HG02571 (cell line): ENCODE data around the gene DCTD.

Experiments
- ATAC-seq: cut with Tn5 transposase; IDR thresholded peaks from one replicate; pipeline ENCODE4 v1.9.1; 2021; ENCODE audit warnings: mild to moderate bottlenecking, moderate library complexity; ENCODE audit not compliant: unreplicated experiment

DCTD gene

DNA sequence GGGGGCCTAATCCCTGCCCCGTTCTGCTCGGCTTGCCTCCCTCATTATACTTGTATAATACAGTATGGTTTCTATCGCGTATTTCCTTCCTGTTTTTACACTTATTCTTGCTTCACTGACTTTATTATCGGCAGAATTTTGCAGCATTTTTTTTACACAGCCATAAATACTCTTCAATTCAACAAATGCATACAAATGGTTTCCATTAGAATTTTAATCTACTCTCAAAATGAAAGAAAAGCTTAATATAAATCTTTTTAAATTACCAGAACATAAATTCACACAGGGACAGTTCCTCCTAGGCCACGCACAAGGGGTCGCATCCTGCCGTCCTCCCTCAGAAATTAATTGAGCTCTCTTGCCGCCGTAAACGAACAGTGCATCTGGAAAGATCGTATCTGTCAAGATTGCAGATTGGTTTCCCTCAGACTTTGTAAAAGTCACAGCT lies 42.9 kb downstream of the DCTD start:
- ATAC-seq, result no peak

DNA sequence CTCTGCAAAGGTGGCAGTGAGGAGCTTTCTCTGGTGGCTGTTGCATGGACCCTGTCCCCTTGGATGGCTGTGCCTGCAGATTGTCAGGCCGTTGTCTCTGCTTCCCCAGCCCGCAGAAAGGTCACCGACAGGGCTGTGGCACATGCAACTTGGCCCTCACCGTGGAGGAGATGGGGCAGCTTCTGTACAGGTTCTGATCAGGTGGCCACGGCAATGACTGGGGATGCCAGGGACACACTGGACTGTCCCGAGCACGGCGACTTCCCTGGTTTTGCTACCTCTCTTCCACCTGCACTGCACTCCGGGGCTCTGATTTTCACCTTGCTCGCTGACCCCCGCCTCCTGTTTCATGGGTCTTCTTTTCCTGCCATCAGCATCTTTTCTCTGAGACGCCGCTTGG lies 43.5 kb downstream of the DCTD start:
- no peak for ATAC-seq

DNA sequence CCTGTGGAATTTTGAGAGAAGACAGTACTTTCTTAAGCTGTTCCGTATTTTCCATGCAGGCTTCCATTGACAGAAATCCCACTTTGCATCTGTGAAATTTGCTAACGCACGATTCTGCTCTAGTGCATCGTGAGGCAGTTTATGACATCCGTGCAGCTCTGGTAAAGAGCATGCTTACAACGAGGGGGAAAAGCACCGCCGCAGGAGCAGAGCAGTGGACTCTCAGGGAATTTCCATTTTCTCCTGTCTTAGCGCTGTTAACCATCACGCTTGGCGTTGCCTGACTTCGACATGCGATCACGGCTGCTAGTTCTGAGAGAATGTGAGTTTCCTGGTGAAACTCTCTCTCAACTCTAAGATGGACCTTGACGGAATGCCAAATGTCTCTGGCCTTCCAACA lies 43.9 kb downstream of the DCTD start:
- no peak for ATAC-seq

DNA sequence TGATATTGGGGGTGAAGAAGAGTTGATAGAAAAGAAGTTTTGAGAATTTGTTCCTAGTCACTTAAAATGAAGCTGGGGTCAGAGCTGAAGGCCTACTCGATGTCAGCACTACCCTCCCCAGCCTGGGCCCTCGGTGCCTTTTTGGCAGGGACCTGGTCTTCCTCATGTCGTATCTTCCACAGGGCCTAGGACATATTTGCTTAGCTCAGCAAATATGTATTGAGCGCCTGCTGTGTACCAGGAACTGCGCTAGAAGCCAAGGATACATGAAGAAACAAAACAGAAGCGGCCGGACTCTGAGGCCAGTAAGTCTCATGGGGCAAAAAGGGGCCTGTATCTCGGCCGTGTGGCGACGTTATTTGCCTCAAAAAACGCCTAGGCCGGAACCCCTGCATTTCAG lies 44.3 kb downstream of the DCTD start:
- ATAC-seq, result no peak

DNA sequence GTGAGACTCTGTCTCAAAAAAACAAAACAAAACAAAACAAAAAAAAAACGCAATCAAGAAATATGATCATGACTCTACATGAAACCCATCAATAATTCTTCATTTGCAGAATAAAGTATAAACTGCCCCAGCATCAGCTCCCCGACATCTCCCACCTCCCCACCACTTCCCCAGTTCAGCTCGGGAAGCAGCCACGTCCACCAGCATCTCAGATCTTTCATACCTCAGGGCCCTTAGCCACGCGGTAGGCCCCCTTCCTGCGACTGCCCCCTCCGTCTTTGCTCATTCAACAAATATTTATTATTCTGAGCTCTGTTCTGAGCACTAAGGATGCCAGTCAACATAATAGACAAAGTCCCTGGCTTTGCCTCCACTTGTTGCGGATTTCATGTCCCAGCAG lies 45.6 kb downstream of the DCTD start:
- ATAC-seq, result no peak

DNA sequence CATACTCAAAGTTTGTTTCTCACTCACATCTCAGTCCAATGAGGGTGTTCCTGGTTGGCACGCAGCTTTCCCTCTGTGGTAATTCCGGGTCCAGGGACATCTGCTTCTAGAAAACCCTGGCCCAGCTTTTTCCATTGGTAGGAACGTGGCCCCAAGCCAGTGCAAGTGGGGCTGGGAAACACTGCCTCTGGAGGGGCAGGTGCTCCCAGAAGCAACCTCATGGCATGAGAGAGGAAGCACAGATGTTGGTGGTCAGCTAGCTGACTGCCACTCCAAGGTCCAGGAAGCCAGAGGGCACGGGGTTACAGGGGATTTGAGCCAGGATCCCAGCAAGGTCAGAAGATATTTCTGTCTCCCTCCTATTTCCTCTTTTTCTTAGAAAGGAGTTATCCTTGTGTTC lies 47.5 kb downstream of the DCTD start:
- ATAC-seq, result no peak

DNA sequence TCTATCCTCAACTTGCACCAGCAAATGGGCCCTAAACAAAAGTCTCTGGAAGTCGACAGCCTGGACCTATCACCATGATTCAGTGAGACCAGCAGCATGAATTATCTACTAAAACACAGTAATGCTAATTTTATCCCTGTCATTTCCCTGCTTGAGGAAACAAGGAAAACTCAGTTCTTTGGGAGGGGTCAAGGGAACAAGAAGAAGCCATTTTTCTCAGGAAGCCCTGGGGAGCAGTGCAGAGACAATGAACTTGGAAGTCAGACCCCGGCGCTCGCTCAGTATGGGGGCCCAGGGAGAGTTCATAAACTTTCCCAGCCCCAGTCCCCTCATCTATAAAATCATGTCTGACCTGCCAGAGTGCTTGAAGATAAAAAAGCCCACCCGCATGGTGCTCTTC lies 50.4 kb downstream of the DCTD start:
- ATAC-seq, result no peak

DNA sequence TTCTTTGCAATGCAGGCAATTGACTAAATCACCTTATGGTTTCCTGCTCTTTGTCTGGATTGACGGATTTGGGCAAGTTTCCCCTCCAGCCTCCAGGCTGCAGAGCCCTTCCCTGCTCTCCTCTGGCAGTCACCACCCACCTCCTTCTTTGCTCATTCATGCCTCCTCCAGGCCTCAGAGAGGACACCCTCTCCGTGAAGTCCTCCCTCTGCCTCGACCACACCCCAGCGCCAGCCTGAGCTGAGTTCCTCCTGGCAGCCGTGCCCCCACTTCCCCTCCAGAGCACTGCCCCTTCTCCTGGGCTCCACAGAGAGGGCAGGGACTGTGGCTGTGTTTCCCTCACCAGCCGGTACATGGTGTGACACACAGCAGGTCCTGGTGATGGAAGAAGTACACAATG lies 53.7 kb downstream of the DCTD start:
- ATAC-seq, result no peak

DNA sequence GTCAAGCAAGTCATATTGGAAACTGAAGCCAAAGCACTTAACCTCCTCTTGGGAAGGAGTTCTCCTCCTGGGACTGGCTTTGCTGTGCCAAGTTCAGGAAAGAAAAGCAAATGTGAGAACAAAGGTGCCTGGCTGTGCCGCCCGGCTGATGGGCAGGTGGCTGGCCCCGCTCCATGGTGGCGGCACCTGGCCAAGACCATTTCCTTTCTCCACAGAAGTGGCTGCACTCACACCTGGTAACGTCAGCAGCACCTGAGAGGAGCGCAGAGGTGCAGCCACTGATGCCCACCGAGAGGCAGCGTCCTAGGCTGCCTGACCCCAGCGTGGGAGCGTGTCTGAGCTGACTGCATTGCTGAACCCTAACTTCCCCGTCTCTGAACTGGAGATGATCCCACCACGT lies 54.3 kb downstream of the DCTD start:
- ATAC-seq, result no peak

DNA sequence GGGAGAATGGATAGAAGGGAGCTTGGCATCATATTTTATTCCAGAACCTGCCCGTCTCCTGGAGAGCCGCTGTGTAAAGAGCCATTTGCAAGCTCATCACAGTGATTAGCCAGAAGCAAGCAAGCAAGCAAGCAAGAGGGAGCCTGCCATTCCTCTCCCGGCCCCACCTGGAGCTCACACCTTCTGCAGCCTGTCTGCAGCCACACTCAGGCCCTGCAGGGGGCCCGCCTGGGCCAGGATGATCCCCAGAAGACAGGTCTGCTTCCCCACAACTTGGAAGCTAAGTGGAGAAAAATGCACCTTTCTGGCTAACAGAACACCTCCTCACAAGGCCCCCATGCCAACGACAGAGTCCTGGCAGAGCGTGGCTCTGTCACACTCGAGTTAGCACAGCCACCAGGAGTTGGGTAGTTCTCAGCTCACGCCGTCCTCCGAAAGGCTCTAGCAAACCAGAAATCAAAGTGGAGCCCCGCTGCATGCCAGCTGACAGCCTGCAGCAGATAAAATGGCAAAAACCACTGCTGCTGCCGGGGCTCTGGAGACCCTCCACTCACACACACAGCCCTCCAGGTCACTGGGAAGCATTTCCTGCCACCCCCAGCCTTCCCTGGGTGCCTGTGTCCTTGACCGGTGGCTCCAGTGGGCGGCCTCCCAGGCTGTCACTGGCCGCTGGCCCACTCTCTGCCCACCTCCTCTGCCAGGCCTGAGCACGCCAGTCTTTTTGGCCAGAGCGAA lies 54.9 kb downstream of the DCTD start:
- ATAC-seq, result no peak

DNA sequence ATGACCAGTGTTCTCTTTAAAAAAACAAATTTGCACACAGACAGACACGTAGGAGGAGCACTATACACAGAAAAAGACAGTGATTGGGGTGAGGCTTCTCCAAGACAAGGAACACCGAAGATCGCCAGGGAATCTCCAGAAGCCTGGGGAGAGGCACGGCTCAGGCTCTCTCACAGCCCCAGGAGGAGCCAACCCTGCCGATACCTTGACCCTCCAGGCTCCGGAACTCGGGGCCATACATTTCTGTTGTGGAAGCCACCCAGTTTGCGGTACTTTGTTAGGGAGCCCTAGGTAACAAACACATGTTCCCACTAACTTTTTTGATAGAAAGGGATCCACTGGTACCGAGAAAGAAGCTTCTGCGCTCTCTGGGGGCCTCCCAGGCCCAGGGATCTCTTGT lies 55.8 kb downstream of the DCTD start:
- no peak for ATAC-seq

DNA sequence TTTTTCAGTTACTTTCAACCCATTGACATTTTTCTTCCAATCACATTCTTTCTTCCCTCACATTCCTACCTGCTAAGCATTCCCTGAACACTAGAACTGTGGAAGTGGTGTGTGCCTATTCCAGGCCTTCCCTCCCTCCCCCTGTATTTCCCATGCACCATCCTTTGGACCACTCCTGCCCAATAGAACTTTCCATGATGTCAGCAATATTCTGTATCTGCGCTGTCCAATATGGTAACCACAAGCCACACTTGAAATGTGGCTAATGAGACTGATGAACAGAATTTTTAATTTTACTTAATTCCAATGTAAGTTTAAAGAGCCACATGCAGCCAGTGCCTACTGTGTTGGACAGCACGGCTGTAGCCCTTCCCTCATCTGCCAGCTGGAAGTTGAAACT lies 57.5 kb downstream of the DCTD start:
- no peak for ATAC-seq

DNA sequence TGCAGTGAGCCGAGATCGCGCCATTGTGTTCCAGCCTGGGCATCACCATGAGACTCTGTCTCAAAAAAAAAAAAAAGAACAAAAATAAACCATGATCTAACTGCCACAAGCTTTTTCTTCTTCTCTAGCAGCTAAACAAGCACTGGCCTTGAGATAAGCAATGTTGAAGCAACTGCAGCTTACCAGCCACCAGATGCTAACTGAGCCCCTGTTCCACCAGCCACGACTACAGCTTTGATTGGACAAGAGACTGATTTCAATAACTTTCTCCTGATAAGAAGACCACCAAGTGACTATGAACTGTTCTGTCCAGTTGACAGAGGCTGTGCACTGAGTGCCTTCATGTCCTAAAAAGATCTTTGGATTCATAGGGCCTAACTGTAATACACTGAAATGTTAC lies 58.5 kb downstream of the DCTD start:
- ATAC-seq, result no peak

DNA sequence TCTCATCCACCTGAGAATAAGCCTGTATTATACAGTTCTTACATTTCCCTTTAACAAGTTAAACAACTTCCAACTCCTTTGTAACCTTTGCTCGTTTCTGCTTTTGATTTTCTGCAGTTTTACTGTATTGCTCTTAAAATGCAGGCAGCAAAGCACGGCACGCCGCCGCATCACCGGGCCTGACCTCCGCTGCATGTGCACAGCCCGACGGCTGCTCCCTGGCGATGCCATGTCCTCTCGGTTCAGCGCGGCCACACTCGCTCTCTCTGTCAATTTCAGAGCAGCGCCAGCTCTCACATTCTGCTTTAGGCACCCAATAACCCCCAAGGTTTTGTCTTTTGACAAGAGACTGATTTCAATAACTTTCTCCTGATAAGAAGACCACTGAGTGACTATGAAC lies 60.3 kb downstream of the DCTD start:
- no peak for ATAC-seq

DNA sequence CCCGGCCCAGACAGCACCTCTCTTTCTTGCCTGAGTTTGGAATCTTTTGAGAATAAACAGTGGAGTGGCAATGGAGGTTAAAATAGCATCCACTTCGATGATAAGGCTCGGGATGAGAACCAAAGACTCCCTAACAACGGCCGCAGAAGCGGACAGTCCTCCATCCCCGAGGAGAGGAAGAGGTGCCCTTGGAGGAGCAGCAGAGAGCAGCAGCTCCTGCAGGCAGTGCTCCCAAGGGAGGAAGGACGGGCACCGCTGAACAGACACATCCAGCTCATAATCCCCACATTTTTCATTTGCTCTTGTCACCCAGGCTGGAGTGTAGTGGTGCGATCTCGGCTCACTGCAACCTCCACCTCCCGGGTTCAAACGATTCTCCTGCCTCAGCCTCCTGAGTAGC lies 61.3 kb downstream of the DCTD start:
- ATAC-seq, result no peak

DNA sequence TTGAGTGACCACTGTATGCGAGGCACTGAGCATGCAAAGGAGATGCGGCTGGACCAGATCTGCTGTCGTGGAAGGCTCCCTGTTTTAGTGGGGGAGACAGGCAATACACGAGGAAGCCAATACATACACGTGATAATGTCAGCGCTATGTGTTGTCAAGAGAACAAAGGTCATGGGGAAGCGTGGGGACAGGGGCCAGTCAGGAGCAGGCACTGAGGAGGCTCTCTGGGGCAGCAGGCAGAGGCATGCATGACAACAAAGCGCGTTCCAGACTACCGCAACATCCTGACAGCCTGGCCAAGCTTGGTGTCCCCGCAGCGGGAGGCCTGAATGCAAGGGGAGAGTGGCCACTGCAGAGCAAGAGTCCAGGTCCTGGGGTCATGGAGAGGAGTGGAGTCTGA lies 61.9 kb downstream of the DCTD start:
- ATAC-seq, result no peak

DNA sequence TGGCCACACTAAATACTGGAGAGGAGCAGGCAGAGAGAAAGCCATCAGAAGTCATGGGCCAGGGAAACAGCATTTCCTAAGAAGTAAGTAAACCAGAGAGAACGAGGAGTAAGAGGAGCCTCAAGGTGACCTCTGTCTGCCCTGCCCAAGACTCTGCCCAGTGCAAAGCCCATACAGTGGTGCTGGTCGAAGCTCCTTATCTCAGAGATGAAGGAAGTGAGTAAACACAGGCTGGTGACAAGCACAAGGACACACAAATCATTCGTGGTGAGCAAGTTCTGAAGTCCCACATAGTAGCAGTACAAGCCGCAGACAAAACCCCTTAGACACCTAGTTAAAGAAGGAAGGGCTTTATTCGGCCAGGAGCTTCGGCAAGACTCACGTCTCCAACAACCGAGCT lies 62.7 kb downstream of the DCTD start:
- ATAC-seq, result no peak

DNA sequence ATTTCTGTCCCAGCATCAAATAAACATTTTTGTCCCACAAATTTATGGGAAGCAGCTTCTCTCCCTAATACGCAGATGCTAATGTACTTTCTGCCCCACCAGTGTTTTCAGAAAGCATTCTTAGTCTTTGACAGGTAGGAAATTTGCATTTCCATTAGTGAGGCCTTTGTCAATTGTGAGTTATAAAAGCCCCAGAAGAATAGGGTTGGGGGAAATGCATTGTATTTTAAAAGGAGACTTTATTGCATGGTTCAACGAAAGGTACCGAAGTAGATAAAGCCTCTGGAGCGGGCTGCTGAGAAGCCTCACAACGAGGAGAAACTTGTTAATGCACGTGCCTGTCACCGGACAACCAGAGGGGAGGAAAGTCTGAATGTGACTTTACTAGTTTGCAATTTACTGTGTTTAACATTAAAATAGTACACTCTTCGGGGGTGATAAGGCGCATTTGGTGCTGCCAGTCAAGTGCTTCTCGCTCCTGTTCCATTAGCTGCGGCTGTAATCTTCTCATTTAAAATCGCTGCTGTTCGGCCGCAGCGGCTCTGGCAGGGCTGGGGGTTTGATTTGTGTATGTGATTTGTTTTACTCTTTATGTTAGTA lies 63.4 kb downstream of the DCTD start:
- ATAC-seq, result no peak

DNA sequence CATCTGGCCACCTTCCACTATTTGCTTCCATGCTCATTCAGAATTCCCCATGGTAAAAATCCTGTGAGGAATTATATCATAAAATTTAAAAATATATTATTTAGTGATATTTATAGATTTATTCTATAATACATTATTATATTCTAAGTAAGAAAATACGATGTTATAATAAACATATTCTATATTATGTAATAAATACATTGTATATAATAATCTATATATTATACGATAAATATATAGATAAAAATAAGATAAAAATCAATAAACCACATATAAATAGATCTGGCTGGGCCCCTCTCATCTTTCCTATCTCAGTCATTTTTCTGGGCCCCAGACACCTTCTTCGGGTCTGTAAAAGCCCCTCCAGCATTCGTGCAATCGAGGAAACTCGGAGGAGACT lies 68.5 kb downstream of the DCTD start:
- ATAC-seq, result no peak

DNA sequence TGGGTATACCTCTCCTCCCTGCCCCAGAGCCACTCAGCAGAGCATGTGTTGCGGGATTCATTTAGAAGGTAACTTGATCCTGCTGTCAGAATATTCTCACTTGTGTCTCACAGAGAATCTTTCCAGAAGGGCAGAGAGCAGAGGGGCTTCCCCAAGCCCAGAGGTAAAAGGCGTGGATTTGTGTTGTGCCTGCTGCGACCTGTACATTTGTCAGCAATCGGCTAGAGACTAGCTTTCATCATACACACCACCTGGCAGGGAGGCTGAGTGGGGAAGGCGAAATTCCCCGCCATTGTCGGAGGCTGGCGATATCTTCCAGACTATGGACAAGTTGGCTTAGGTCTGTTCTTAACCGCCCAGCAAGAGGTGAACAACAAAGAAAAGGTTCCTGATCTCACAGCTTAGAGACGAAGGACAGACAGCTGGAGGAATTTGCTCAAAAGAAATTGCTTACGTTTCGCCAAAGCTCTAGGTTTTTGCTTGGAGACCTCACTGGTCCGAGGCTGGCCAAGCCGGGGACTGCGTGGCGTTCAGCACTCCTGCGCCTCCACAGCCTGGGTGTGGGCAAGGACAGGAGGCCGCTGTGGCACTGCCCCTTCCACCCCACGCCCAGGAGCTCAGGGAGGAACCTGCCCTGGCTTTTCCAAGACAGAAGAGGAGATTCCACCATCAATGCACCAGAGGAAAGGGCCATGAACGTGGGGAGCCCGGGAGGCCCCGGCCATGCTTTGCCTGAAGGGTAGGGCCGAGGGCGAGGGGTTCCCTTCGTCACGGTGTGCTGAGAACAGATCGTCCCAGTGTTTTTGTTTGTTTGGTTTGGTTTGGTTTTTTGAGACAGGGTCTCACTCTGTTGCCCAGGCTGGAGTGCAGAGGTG lies 69.4 kb downstream of the DCTD start:
- ATAC-seq, result no peak

DNA sequence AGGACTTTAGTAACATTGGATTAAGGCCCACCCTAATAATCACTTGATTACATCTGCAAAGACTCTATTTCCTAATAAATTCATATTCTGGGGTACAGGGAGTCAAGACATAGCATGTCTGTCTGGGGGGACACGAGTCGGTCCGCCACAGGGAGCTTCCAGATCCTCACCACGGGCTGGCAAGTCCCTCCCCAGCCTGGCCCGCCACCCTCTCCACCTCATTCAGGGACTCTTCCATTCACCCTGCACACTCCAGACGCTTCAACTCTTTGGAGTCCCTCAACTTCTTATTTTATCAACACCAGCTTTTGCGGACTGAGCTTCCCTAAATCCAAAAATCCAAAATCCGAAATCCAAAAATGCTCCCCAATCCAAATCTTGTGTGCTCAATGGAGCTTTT lies 71.2 kb downstream of the DCTD start:
- no peak for ATAC-seq

DNA sequence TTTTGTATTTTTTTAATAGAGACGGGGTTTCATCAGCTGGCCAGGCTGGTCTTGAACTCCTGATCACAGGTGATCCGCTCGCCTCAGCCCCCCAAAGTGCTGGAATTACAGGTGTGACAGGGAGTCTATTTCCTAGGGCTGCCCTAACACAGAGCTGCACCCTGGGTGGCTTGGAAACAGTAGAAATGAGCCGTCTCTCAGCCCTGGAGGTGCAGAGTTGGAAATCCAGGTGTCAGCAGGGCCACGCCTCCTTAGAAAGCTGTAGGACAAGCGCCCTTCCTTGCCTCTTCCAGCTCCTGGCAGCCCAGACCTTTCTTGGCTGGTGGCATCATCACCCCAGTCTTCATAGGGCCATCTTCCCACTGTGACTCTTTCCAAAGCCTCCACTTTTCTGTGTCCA lies 71.6 kb downstream of the DCTD start:
- ATAC-seq, result no peak
